ENCODE results near the gene HOXA7. TPM values are rescaled to one million over a fixed set of nuclear protein-coding genes. Genes with fewer than 3 reads are reported as not detected.

The HOXA7 gene
- total RNA-seq, 1 donor from 2014 or later: 12.0 TPM

- H3K9me3 ChIP-seq: no peaks in the 10 kb centered on the region
- TF ChIP-seq, protein P1, sequence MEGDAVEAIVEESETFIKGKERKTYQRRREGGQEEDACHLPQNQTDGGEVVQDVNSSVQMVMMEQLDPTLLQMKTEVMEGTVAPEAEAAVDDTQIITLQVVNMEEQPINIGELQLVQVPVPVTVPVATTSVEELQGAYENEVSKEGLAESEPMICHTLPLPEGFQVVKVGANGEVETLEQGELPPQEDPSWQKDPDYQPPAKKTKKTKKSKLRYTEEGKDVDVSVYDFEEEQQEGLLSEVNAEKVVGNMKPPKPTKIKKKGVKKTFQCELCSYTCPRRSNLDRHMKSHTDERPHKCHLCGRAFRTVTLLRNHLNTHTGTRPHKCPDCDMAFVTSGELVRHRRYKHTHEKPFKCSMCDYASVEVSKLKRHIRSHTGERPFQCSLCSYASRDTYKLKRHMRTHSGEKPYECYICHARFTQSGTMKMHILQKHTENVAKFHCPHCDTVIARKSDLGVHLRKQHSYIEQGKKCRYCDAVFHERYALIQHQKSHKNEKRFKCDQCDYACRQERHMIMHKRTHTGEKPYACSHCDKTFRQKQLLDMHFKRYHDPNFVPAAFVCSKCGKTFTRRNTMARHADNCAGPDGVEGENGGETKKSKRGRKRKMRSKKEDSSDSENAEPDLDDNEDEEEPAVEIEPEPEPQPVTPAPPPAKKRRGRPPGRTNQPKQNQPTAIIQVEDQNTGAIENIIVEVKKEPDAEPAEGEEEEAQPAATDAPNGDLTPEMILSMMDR (IDR thresholded peaks at IDR 0.05): peak in 1 of 3 experiments; percentile 13
- H3K36me3 ChIP-seq: no peaks in the 10 kb centered on the region
- intact Hi-C loops (cut with DNase I): loop anchor here (10.0 kb wide), 1 partner anchor 1270 kb away; no protein-coding TSS in a partner anchor
- DNase-seq (ENCODE audit: low spot score in 2 of 2): no peak
- H3K4me1 ChIP-seq: peaks cover 0 to 4% of the 10 kb centered on the region in 2 donors
- H3K4me3 ChIP-seq: peak overlapping the region; percentile 45 to 59
- no peak overlapping the region for H3K27ac ChIP-seq
- peaks cover 38% of the 10 kb centered on the region for H3K27me3 ChIP-seq
Measured at GRCh38 chr7:27164367-27165088, 8.1 kb upstream of the HOXA7 start.

DNA sequence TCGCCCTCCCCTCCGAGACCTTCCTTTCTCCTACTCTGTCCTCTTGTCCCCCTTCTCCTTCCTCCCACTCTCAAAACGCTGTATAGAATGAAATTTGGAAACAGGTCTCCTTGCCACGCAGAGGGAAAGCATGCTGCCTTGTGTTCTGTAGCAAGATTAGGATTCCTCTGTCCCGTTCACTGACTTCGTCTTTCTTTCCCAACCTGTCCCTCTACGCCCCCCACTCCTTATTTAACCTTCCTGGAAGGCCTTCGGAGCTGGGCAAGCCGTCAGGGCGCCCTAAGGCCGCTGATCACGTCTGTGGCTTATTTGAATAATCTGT is 7.5 kb upstream of the HOXA7 start:
- Histone ChIP-seq H3K27me3 (peaks cover 34% of the 10 kb centered on the region), H3K4me3 (peak overlapping the region; percentile 45 to 59), H3K9me3 (no peaks in the 10 kb centered on the region), H3K27ac (no peak overlapping the region), H3K36me3 (no peaks in the 10 kb centered on the region), H3K4me1 (peaks cover 0 to 4% of the 10 kb centered on the region in 2 donors)
- intact Hi-C loops (cut with DNase I): loop anchor here (10.0 kb wide), 1 partner anchor 1269 kb away; no protein-coding TSS in a partner anchor
- DNase-seq (ENCODE audit: low spot score in 2 of 2): no peak
- TF ChIP-seq, protein P1 (IDR thresholded peaks at IDR 0.05): no peak

- Histone ChIP-seq H3K9me3 (no peaks in the 10 kb centered on the region), H3K27me3 (peaks cover 30% of the 10 kb centered on the region), H3K27ac (no peak overlapping the region), H3K36me3 (no peaks in the 10 kb centered on the region), H3K4me1 (peaks cover 0 to 4% of the 10 kb centered on the region in 2 donors), H3K4me3 (peak overlapping the region in 1 of 2 donors; percentile 45)
- intact Hi-C loops (cut with DNase I): loop anchor here (10.0 kb wide), 1 partner anchor 1269 kb away; no protein-coding TSS in a partner anchor
- TF ChIP-seq, protein P1 (IDR thresholded peaks at IDR 0.05): no peak
- peak in 1 of 2 donors; percentile 51 for DNase-seq (ENCODE audit: low spot score in 2 of 2)
Measured at GRCh38 chr7:27163288-27164044, 7.0 kb upstream of the HOXA7 start.

- TF ChIP-seq, protein P1 (IDR thresholded peaks at IDR 0.05): no peak
- H3K36me3 ChIP-seq: no peaks in the 10 kb centered on the region
- no peak for DNase-seq (ENCODE audit: low spot score in 2 of 2)
- no peak overlapping the region for H3K27ac ChIP-seq
- intact Hi-C loops (cut with DNase I): loop anchor here (10.0 kb wide), 1 partner anchor 1268 kb away; no protein-coding TSS in a partner anchor
- H3K4me3 ChIP-seq: no peak overlapping the region
- peaks cover 0 to 4% of the 10 kb centered on the region in 2 donors for H3K4me1 ChIP-seq
- peaks cover 25% of the 10 kb centered on the region for H3K27me3 ChIP-seq
- H3K9me3 ChIP-seq: no peaks in the 10 kb centered on the region
Measured at GRCh38 chr7:27162561-27163287, 6.2 kb upstream of the HOXA7 start.
